Liver (tissue), 9 donors: ENCODE measurements around the gene NDUFA8. TPM values are rescaled to one million over a fixed set of nuclear protein-coding genes. Genes with fewer than 3 reads are reported as not detected.

ENCODE experiments used
- DNase-seq: peaks from one replicate; pipeline ENCODE4 v3.0.0-alpha.2; 2017; ENCODE audit warnings: low spot score
- H3K27ac ChIP-seq, 2 donors: one replicate each; pipeline ENCODE4 v1.7.0; 2013; ENCODE audit warnings: inconsistent platforms in 2 of 2, low read length in 2 of 2, control low read depth in 1 of 2, low read depth in 1 of 2, mild to moderate bottlenecking in 1 of 2
- H3K27me3 ChIP-seq, 4 donors: one replicate each; pipeline versions ENCODE4 v1.6.1 to v1.7.0; 2013; ENCODE audit warnings: low read length in 3 of 4, inconsistent platforms in 1 of 4, mild to moderate bottlenecking in 1 of 4, moderate library complexity in 1 of 4; ENCODE audit not compliant: control insufficient read depth in 4 of 4, insufficient read depth in 4 of 4
- H3K36me3 ChIP-seq, 4 donors: one replicate each; pipeline versions ENCODE4 v1.6.1 to v1.7.0; 2013; ENCODE audit warnings: low read length in 3 of 4, mild to moderate bottlenecking in 3 of 4, low read depth in 1 of 4, moderate library complexity in 1 of 4; ENCODE audit not compliant: control insufficient read depth in 4 of 4, insufficient read depth in 3 of 4
- H3K4me1 ChIP-seq, 4 donors: one replicate each; pipeline versions ENCODE4 v1.6.1 to v1.7.0; 2013; ENCODE audit warnings: low read length in 3 of 4, mild to moderate bottlenecking in 3 of 4, moderate library complexity in 1 of 4; ENCODE audit not compliant: control insufficient read depth in 4 of 4, insufficient read depth in 4 of 4
- H3K4me3 ChIP-seq, 3 donors: one replicate each; pipeline versions ENCODE4 v1.6.1 to v1.7.0; 2013; ENCODE audit warnings: low read length in 3 of 3, control low read depth in 1 of 3, low read depth in 1 of 3, mild to moderate bottlenecking in 1 of 3
- H3K9ac ChIP-seq, 2 donors: one replicate each; pipeline ENCODE4 v1.7.0; 2013; ENCODE audit warnings: low read length in 2 of 2, mild to moderate bottlenecking in 2 of 2, moderate library complexity in 2 of 2, control low read depth in 1 of 2, low read depth in 1 of 2
- H3K9me3 ChIP-seq, 4 donors: one replicate each; pipeline versions ENCODE4 v1.6.1 to v1.7.0; 2013; ENCODE audit warnings: low read length in 3 of 4; ENCODE audit not compliant: control insufficient read depth in 4 of 4
- ATF3 ChIP-seq: IDR thresholded peaks from 2 replicates; pipeline ENCODE4 v1.6.1; 2016; ENCODE audit warnings: antibody characterized with exemption
- EGR1 ChIP-seq, 2 donors: IDR thresholded peaks; 2 replicates each; pipeline ENCODE4 v1.6.1; 2016 to 2018; ENCODE audit warnings: antibody characterized with exemption in 2 of 2, low read depth in 2 of 2
- FOXA1 ChIP-seq: IDR thresholded peaks from 2 replicates; pipeline ENCODE4 v1.6.1; 2016; ENCODE audit warnings: antibody characterized with exemption
- FOXA2 ChIP-seq: IDR thresholded peaks from 2 replicates; pipeline ENCODE4 v1.6.1; 2016; ENCODE audit warnings: antibody characterized with exemption
- GABPA ChIP-seq, 2 donors: IDR thresholded peaks in 1 of 2; conservative IDR thresholded peaks in 1 of 2; 2 replicates each; pipeline ENCODE4 v1.6.1; 2016; ENCODE audit warnings: antibody characterized with exemption in 2 of 2, mild to moderate bottlenecking in 1 of 2, moderate library complexity in 1 of 2
- HNF4G ChIP-seq: IDR thresholded peaks from 2 replicates; pipeline ENCODE4 v1.6.1; 2016; ENCODE audit warnings: antibody characterized with exemption
- JUND ChIP-seq, 2 donors: IDR thresholded peaks; 2 replicates each; pipeline ENCODE4 v1.6.1; 2016; ENCODE audit warnings: antibody characterized with exemption in 2 of 2
- MAX ChIP-seq: IDR thresholded peaks from 2 replicates; pipeline ENCODE4 v1.6.1; 2016; ENCODE audit warnings: antibody characterized with exemption
- NR2F2 ChIP-seq: IDR thresholded peaks from 2 replicates; pipeline ENCODE4 v1.6.1; 2016; ENCODE audit warnings: antibody characterized with exemption
- RAD21 ChIP-seq, 2 donors: IDR thresholded peaks; 2 replicates each; pipeline ENCODE4 v1.6.1; 2016; ENCODE audit warnings: antibody characterized with exemption in 2 of 2, mild to moderate bottlenecking in 2 of 2
- REST ChIP-seq: IDR thresholded peaks from 2 replicates; pipeline ENCODE4 v1.6.1; 2016; ENCODE audit warnings: antibody characterized with exemption, mild to moderate bottlenecking
- RXRA ChIP-seq, 2 donors: IDR thresholded peaks; 2 replicates each; pipeline ENCODE4 v1.6.1; 2017 to 2018; ENCODE audit warnings: antibody characterized with exemption in 2 of 2, mild to moderate bottlenecking in 1 of 2
- SP1 ChIP-seq: IDR thresholded peaks from 2 replicates; pipeline ENCODE4 v1.6.1; 2018; ENCODE audit warnings: antibody characterized with exemption, mild to moderate bottlenecking
- TAF1 ChIP-seq: conservative IDR thresholded peaks from 2 replicates; pipeline ENCODE4 v1.6.1; 2016; ENCODE audit warnings: antibody characterized with exemption, mild to moderate bottlenecking
- YY1 ChIP-seq: IDR thresholded peaks from 2 replicates; pipeline ENCODE4 v1.6.1; 2016; ENCODE audit warnings: antibody characterized with exemption, mild to moderate bottlenecking
- WGBS: extraction: QIAGEN DNeasy Blood & Tissue Kit; methylation state at CpG from one replicate; pipeline ENCODE4 v1.1.7; 2013; 5-methylcytosine and 5-hydroxymethylcytosine counted together
- polyA plus RNA-seq, 2 donors: library from polyadenylated mRNA; stranded (reverse) in 1 of 2; unstranded in 1 of 2; fragments of 200-250 nt in 1 of 2; fragments of >200 nt in 1 of 2; fragmentation: Nextera tagmentation in 1 of 2; extraction: Ambion mirVana in 1 of 2; gene quantifications; one replicate each; pipeline versions ENCODE4 v1.2.1 to v1.2.3, GENCODE V29; 2013 to 2015
- total RNA-seq, 2 donors: library from RNA; depleted of rRNA; stranded (reverse); fragments of >200 nt; gene quantifications; one replicate each; pipeline ENCODE4 v1.2.3, GENCODE V29; 2014
- donor health status: healthy.
- donor health status: healthy.
- donor health status: healthy.
- donor health status: healthy.
- donor health status: healthy.

NDUFA8 gene
- total and polyA plus RNA-seq, 4 donors = 24.9 to 51.9 (median 38.8) TPM

GRCh38 chr9:122172131-122172530, 12.6 kb upstream of the NDUFA8 start:
- TF ChIP-seq FOXA1 = no peak
- no peak for TF ChIP-seq SP1
- TF ChIP-seq FOXA2 = no peak
- no peak for TF ChIP-seq JUND (IDR thresholded peaks at IDR 0.05)
- no peak for TF ChIP-seq ATF3
- TF ChIP-seq MAX = no peak
- TF ChIP-seq REST = no peak
- no peak for TF ChIP-seq HNF4G
- no peak for TF ChIP-seq RXRA (IDR thresholded peaks at IDR 0.05)
- no peak for TF ChIP-seq NR2F2
- no peak for TF ChIP-seq YY1
- TF ChIP-seq EGR1 (IDR thresholded peaks at IDR 0.05; ENCODE audit: low read depth in 2 of 2) = no peak
- TF ChIP-seq TAF1 = no peak
- no peak for DNase-seq
- Histone ChIP-seq H3K4me3 (no peak overlapping the region), H3K36me3 (no peaks in the 10 kb centered on the region), H3K9me3 (no peaks in the 10 kb centered on the region), H3K9ac (no peak overlapping the region), H3K27me3 (peaks cover 0 to 3% (median 0%) of the 10 kb centered on the region in 4 donors), H3K4me1 (no peaks in the 10 kb centered on the region), H3K27ac (no peak overlapping the region)
- 86% methylated on average over 7 of the region's 7 CpGs for WGBS

- Histone ChIP-seq H3K27me3 (peaks cover 0 to 3% (median 0%) of the 10 kb centered on the region in 4 donors), H3K4me3 (no peak overlapping the region), H3K27ac (no peak overlapping the region), H3K9ac (no peak overlapping the region), H3K36me3 (no peaks in the 10 kb centered on the region), H3K4me1 (no peaks in the 10 kb centered on the region), H3K9me3 (no peaks in the 10 kb centered on the region)
- no peak for DNase-seq
- WGBS = 68% methylated on average over 3 of the region's 3 CpGs
- no peak for TF ChIP-seq JUND (IDR thresholded peaks at IDR 0.05)
- no peak for TF ChIP-seq GABPA (IDR thresholded peaks at IDR 0.05 in 1 of 2, conservative IDR thresholded peaks at IDR 0.05 in 1 of 2)
- TF ChIP-seq MAX = no peak
- peak; percentile 69 for TF ChIP-seq NR2F2
Measured at GRCh38 chr9:122168356-122168755, 8.8 kb upstream of the NDUFA8 start.

GRCh38 chr9:122164286-122164685, 4.7 kb upstream of the NDUFA8 start:
- no peak for DNase-seq
- TF ChIP-seq TAF1 (no peak), FOXA2 (no peak), JUND (IDR thresholded peaks at IDR 0.05) (no peak), EGR1 (IDR thresholded peaks at IDR 0.05; ENCODE audit: low read depth in 2 of 2) (no peak), RAD21 (IDR thresholded peaks at IDR 0.05) (no peak)
- Histone ChIP-seq H3K4me3 (no peak overlapping the region), H3K27me3 (peaks cover 0 to 3% (median 0%) of the 10 kb centered on the region in 4 donors), H3K9me3 (peaks cover 1 to 7% (median 3%) of the 10 kb centered on the region in 4 donors), H3K4me1 (peaks cover 0 to 4% (median 3%) of the 10 kb centered on the region in 4 donors), H3K36me3 (no peaks in the 10 kb centered on the region), H3K27ac (no peak overlapping the region), H3K9ac (no peak overlapping the region)
- 37% methylated on average over 2 of the region's 2 CpGs for WGBS
